Breast epithelium (tissue), 4 donors: ENCODE results near the gene LY6G5B. TPM values are rescaled to one million over a fixed set of nuclear protein-coding genes. Genes with fewer than 3 reads are reported as not detected.
"Not testable (repeated sequence)": the region's sequence is repeated elsewhere in the genome, so short reads cannot be mapped to it uniquely, and the experiment has no call there.

ENCODE experiments used
- DNase-seq, 2 donors: peaks; one replicate each; pipeline ENCODE4 v3.0.0-alpha.2; 2019; ENCODE audit warnings: low spot score in 2 of 2
- H3K27ac ChIP-seq, 2 donors: fragments of 200-600 bp; sonication (generic) in 1 of 2; one replicate each; pipeline ENCODE4 v1.5.1; 2016 to 2019; ENCODE audit warnings: mild to moderate bottlenecking in 1 of 2
- H3K27me3 ChIP-seq, 2 donors: fragments of 200-600 bp; sonication (generic) in 1 of 2; one replicate each; pipeline versions ENCODE4 v1.5.1 to v1.6.0; 2017 to 2019; ENCODE audit warnings: control low read depth in 1 of 2, mild to moderate bottlenecking in 1 of 2
- H3K36me3 ChIP-seq: fragments of 200-600 bp; one replicate; pipeline ENCODE4 v1.5.1; 2019
- H3K4me1 ChIP-seq, 2 donors: fragments of 200-600 bp; sonication (generic); one replicate each; pipeline ENCODE4 v1.5.1; 2016 to 2019; ENCODE audit warnings: control low read depth in 1 of 2
- H3K4me3 ChIP-seq, 3 donors: fragments of 200-600 bp; sonication (generic); 1 replicate in 2 of 3; 2 replicates in 1 of 3; pipeline ENCODE4 v1.5.1; 2016 to 2019; ENCODE audit warnings: mild to moderate bottlenecking in 3 of 3, moderate library complexity in 2 of 3
- H3K9me3 ChIP-seq, 2 donors: fragments of 200-600 bp; sonication (generic) in 1 of 2; one replicate each; pipeline ENCODE4 v1.5.1; 2016 to 2019; ENCODE audit warnings: control low read depth in 1 of 2
- POLR2A ChIP-seq: fragments of 450-650 bp; IDR thresholded peaks from one replicate; pipeline ENCODE4 v1.6.1; 2016; ENCODE audit warnings: antibody characterized with exemption, mild to moderate bottlenecking, moderate library complexity
- POLR2AphosphoS5 ChIP-seq, 3 donors: sonication (generic); formaldehyde crosslinking; IDR thresholded peaks; one replicate each; pipeline ENCODE4 v1.6.1; 2017; ENCODE audit warnings: antibody characterized with exemption in 3 of 3
- intact Hi-C: fragments of 100-400 bp; cut with DNase I; formaldehyde crosslinking; loops from one replicate; pipeline ENCODE4 v1.15.1; 2023; ENCODE audit warnings: low total_unique reads
- total RNA-seq, 3 donors: library from RNA; depleted of rRNA; stranded (reverse); fragments of >200 nt; gene quantifications; one replicate each; pipeline ENCODE4 v1.1.0, GENCODE V29; 2016
- TF ChIP-seq, protein P1 (sequence below), 3 donors: fragments of 450-650 bp; IDR thresholded peaks; one replicate each; pipeline ENCODE4 v1.5.1; 2016 to 2017; ENCODE audit warnings: antibody characterized with exemption in 3 of 3, mild to moderate bottlenecking in 3 of 3, moderate library complexity in 3 of 3

LY6G5B gene
- total RNA-seq, 3 donors from 2014 or later, result 6.2 to 12.7 (median 8.5) TPM

DNA sequence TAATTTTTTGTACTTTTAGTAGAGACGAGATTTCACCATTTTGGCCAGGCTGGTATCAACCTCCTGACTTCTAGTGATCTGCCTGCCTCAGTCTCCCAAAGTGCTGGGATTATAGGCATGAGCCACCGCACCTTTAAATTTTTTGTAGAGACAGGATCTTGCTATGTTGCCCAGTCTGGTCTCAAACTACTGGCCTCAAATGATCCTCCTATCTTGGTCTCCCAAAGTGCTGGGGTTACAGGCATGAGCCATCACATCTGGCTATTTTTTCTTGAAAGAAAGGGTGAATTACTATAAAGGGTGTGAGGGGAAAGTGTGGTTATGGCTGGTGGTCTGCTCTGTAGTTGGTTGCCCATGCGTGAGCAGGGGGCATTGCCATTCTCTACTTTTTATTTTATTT, 38.4 kb downstream of the LY6G5B start:
- TF ChIP-seq, protein P1, sequence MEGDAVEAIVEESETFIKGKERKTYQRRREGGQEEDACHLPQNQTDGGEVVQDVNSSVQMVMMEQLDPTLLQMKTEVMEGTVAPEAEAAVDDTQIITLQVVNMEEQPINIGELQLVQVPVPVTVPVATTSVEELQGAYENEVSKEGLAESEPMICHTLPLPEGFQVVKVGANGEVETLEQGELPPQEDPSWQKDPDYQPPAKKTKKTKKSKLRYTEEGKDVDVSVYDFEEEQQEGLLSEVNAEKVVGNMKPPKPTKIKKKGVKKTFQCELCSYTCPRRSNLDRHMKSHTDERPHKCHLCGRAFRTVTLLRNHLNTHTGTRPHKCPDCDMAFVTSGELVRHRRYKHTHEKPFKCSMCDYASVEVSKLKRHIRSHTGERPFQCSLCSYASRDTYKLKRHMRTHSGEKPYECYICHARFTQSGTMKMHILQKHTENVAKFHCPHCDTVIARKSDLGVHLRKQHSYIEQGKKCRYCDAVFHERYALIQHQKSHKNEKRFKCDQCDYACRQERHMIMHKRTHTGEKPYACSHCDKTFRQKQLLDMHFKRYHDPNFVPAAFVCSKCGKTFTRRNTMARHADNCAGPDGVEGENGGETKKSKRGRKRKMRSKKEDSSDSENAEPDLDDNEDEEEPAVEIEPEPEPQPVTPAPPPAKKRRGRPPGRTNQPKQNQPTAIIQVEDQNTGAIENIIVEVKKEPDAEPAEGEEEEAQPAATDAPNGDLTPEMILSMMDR (IDR thresholded peaks at IDR 0.05), result no peak
- no peak for TF ChIP-seq POLR2A
- TF ChIP-seq POLR2AphosphoS5 (IDR thresholded peaks at IDR 0.05), result no peak
- Histone ChIP-seq H3K36me3 (no peaks in the 10 kb centered on the region), H3K27me3 (no peaks in the 10 kb centered on the region), H3K4me1 (peaks cover 0 to 6% of the 10 kb centered on the region in 2 donors), H3K4me3 (no peak overlapping the region), H3K9me3 (no peaks in the 10 kb centered on the region), H3K27ac (no peak overlapping the region)
- intact Hi-C loops, result loop anchor here (10.0 kb wide), 1 partner anchor 57 kb away; the partner anchor contains the start of gene SAPCD1
- DNase-seq, result no peak

DNA sequence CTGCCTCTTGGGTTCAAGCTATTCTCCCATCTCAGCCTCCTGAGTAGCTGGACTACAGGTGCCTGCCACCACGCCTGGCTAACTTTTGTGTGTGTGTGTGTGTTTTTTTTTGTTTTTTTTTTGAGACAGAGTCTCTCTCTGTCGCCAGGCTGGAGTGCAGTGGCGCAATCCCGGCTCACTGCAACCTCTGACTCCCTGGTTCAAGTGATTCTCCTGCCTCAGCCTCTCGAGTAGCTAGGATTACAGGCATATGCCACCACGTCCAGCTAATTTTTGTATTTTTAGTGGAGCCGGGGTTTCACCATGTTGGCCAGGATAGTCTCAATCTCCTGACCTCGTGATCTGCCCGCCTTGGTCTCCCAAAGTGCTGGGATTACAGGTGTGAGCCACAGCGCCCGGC, 39.4 kb downstream of the LY6G5B start:
- not testable (repeated sequence) for H3K4me1 ChIP-seq, H3K9me3 ChIP-seq, H3K27me3 ChIP-seq, H3K4me3 ChIP-seq, H3K36me3 ChIP-seq, H3K27ac ChIP-seq, DNase-seq
- intact Hi-C loops, result loop anchor here (10.0 kb wide), 1 partner anchor 56 kb away; the partner anchor contains the start of gene SAPCD1

DNA sequence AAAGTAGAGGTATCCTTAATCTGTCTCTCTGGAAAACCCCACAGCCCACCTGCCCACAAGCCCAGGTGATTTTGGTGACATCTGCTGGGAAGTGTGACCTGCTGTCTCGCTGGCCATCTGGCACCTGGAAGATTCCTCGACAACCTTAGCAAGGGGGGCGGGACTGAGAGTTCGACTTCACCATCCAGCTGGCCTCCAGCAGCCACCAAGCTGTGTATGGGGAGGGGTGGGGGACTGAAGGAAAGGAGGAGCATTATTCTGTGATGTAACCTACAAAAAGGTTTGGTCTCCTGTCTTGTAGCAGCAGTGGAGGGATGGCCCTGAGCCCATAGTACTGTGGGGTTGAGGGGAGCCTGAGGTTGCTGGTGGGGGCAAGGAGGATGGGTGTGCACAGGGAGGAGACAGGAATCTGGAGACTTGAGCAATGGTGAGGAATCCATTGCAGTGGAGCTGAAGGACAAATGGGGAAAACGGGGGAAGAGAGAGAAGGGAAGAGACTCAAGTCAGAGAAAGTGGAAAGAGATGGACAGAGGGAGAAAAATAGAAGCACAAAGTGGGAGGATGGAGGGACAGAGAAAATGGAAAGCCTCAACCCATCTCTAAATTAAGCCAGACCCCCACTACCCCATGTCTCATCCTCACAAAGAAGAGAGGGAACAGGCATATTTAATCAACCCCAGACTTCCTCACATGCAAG, 40.9 kb downstream of the LY6G5B start:
- H3K4me1 ChIP-seq, result no peaks in the 10 kb centered on the region
- intact Hi-C loops, result no loop called here
- no peak for DNase-seq
- H3K4me3 ChIP-seq, result no peak overlapping the region
- no peak overlapping the region for H3K27ac ChIP-seq
- H3K9me3 ChIP-seq, result no peaks in the 10 kb centered on the region
- no peaks in the 10 kb centered on the region for H3K36me3 ChIP-seq
- TF ChIP-seq, protein P1 (IDR thresholded peaks at IDR 0.05), result no peak
- TF ChIP-seq POLR2A (no peak), POLR2AphosphoS5 (IDR thresholded peaks at IDR 0.05) (no peak)
- no peaks in the 10 kb centered on the region for H3K27me3 ChIP-seq

DNA sequence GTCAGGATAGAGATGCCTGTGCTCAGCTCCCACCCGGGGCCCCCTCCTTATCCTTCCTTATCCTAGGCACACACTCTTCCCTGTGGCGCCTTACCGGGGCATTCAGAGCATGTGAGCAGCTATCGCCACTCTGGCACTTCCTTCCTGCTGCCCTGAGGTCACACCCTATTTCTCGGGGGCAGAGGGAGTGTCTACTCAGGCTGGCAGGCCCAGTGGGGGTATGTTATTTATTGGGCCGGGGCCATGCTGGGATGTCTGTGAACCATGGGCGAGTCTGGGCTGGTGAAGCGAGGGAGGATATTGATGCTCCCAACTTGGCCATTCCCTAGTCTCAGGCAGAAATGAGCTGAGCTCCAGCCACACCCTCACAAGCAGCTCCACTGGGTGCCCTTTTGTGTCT, 41.5 kb downstream of the LY6G5B start:
- no peak overlapping the region for H3K27ac ChIP-seq
- no peaks in the 10 kb centered on the region for H3K4me1 ChIP-seq
- no peak for TF ChIP-seq POLR2A
- TF ChIP-seq, protein P1 (IDR thresholded peaks at IDR 0.05), result no peak
- TF ChIP-seq POLR2AphosphoS5 (IDR thresholded peaks at IDR 0.05), result no peak
- DNase-seq, result no peak
- H3K9me3 ChIP-seq, result no peaks in the 10 kb centered on the region
- H3K4me3 ChIP-seq, result no peak overlapping the region
- intact Hi-C loops, result no loop called here
- H3K27me3 ChIP-seq, result no peaks in the 10 kb centered on the region
- no peaks in the 10 kb centered on the region for H3K36me3 ChIP-seq

DNA sequence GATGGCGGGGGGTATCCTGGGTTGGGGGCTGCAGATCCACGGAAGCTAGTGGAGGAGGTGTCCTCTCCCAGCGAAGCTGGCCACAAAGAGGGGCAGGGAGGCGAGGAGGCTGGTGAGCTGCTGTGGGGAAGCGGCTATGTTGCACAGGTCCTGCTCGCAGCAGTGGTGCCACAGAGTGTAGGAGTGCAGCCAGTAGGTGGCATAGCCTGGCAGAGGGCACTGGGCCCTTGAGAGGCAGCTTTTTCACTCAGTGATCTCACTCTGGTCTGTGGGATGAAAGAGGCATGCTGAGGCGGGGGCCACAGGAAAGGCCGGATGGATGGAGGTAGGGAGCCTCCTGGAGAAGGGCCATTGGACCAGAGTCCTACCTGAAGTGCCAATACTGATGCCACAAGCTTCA, 42.5 kb downstream of the LY6G5B start:
- TF ChIP-seq POLR2AphosphoS5 (IDR thresholded peaks at IDR 0.05), result no peak
- TF ChIP-seq, protein P1 (IDR thresholded peaks at IDR 0.05), result peak in 2 of 3 donors; percentile 11 to 50
- Histone ChIP-seq H3K36me3 (no peaks in the 10 kb centered on the region), H3K9me3 (no peaks in the 10 kb centered on the region), H3K27me3 (no peaks in the 10 kb centered on the region), H3K27ac (no peak overlapping the region), H3K4me3 (no peak overlapping the region), H3K4me1 (no peaks in the 10 kb centered on the region)
- DNase-seq, result peak in 1 of 2 donors; percentile 37
- intact Hi-C loops, result no loop called here
